GM21825 (cell line): ENCODE results near the gene SRRD.

Experiments used
- ATAC-seq: cut with Tn5 transposase; IDR thresholded peaks from one replicate; pipeline ENCODE4 v1.9.1; 2021; ENCODE audit warnings: mild to moderate bottlenecking, moderate library complexity; ENCODE audit not compliant: unreplicated experiment

SRRD gene

GRCh38 chr22:26452236-26453016, 31.3 kb upstream of the SRRD start:
- ATAC-seq, result no peak

- no peak for ATAC-seq
These were observed 30.5 kb upstream of the SRRD start for GRCh38 chr22:26453216-26453615.

- no peak for ATAC-seq
These were observed 29.7 kb upstream of the SRRD start for GRCh38 chr22:26453812-26454500.

GRCh38 chr22:26457661-26458272, 25.9 kb upstream of the SRRD start:
- ATAC-seq, result no peak

GRCh38 chr22:26460202-26460601, 23.5 kb upstream of the SRRD start:
- ATAC-seq, result no peak

- no peak for ATAC-seq
These were observed 22.4 kb upstream of the SRRD start for GRCh38 chr22:26461188-26461810.

- no peak for ATAC-seq
These were observed 21.6 kb upstream of the SRRD start for GRCh38 chr22:26462051-26462450.

- no peak for ATAC-seq
These were observed 21.0 kb upstream of the SRRD start for GRCh38 chr22:26462641-26463040.

- no peak for ATAC-seq
These were observed 20.5 kb upstream of the SRRD start for GRCh38 chr22:26463101-26463661.

- ATAC-seq, result no peak
These were observed 20.0 kb upstream of the SRRD start for GRCh38 chr22:26463688-26464087.

GRCh38 chr22:26464312-26464711, 19.4 kb upstream of the SRRD start:
- no peak for ATAC-seq

GRCh38 chr22:26466196-26466595, 17.5 kb upstream of the SRRD start:
- ATAC-seq, result no peak

- ATAC-seq, result no peak
These were observed 12.9 kb upstream of the SRRD start for GRCh38 chr22:26470807-26471206.

- no peak for ATAC-seq
These were observed 12.2 kb upstream of the SRRD start for GRCh38 chr22:26471522-26471921.

- no peak for ATAC-seq
These were observed 9.0 kb upstream of the SRRD start for GRCh38 chr22:26474682-26475081.

- no peak for ATAC-seq
These were observed 6.9 kb upstream of the SRRD start for GRCh38 chr22:26476705-26477340.

GRCh38 chr22:26477341-26477731, 6.3 kb upstream of the SRRD start:
- ATAC-seq, result no peak

- no peak for ATAC-seq
These were observed 4.5 kb upstream of the SRRD start for GRCh38 chr22:26479043-26479791.

GRCh38 chr22:26479792-26480610, 3.7 kb upstream of the SRRD start:
- ATAC-seq, result no peak
